HEK293T (cell line): ENCODE results near the gene NRP2.

ENCODE experiments used
- BHLHE40 ChIP-seq: fragments of 450-650 bp; IDR thresholded peaks from 2 replicates; pipeline ENCODE4 v1.6.1; 2016; ENCODE audit warnings: mild to moderate bottlenecking, moderate library complexity, borderline replicate concordance
- FOXA1 ChIP-seq: fragments of 450-650 bp; IDR thresholded peaks from 2 replicates; pipeline ENCODE4 v1.6.1; 2016; ENCODE audit warnings: mild to moderate bottlenecking
- FOXK2 ChIP-seq: fragments of 450-650 bp; IDR thresholded peaks from 2 replicates; pipeline ENCODE4 v1.6.1; 2016; ENCODE audit warnings: mild to moderate bottlenecking
- FOXM1 ChIP-seq: fragments of 450-650 bp; IDR thresholded peaks from 2 replicates; pipeline ENCODE4 v1.6.1; 2017; ENCODE audit warnings: mild to moderate bottlenecking, borderline replicate concordance
- NFRKB ChIP-seq: fragments of 450-650 bp; IDR thresholded peaks from 2 replicates; pipeline ENCODE4 v1.6.1; 2016; ENCODE audit warnings: mild to moderate bottlenecking, moderate library complexity

DNA sequence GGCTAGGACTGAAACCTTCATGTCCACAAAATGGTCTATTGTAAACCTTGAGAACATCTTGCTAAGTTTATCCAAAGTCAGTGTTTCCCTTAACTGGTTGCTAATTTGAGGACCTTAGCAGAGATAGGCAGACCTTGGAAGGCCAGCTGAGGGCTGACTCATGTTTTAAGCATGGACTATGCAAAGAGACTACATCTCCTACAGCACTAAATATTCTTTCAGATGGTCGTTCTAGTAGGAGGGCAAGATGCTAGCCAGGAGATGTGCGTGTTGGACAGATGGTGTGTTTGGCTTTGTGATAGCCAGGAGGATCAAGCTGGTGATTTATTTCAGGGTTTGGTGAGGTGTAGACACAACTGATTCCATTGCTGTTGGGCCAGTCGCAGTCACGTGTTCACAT is 75.8 kb downstream of the NRP2 start:
- TF ChIP-seq FOXA1 (no peak), FOXM1 (no peak), FOXK2 (no peak), NFRKB (no peak), BHLHE40 (no peak)
